ENCODE measurements around the gene HNRNPL. TPM values are rescaled to one million over a fixed set of nuclear protein-coding genes. Genes with fewer than 3 reads are reported as not detected.

HNRNPL gene
- total and polyA plus RNA-seq, 10 of the 15 experiments (the other 5 are each of a cell fraction or from before 2014, with no cell fraction given), result 32.5 to 512 (median 306) TPM

- no peaks in the 10 kb centered on the region; a peak in 1 of 4 replicates for H3K36me3 ChIP-seq (ENCODE audit: control insufficient read depth in 2 of 2, insufficient read depth in 2 of 2, low read length in 1 of 2)
- no peak overlapping the region for H3K9ac ChIP-seq (ENCODE audit: control insufficient read depth, insufficient read depth, low read length)
- no peak for ATAC-seq
- H3K27ac ChIP-seq (ENCODE audit: control insufficient read depth, insufficient read depth), result no peak overlapping the region
- TF ChIP-seq BCL3 (IDR thresholded peaks at IDR 0.05; ENCODE audit: borderline replicate concordance, insufficient read depth, low read depth, low read length, poor library complexity, severe bottlenecking), result no peak
- no peak for TF ChIP-seq KLF5 (IDR thresholded peaks at IDR 0.05; ENCODE audit: partially characterized antibody)
- no peak for TF ChIP-seq MYC (IDR thresholded peaks at IDR 0.05; ENCODE audit: insufficient read depth, insufficient read length, insufficient replicate concordance, low read length, severe bottlenecking)
- peaks cover 5% of the 10 kb centered on the region for H3K4me1 ChIP-seq (ENCODE audit: control insufficient read depth, insufficient read depth, low read length)
- no peak overlapping the region for H2AFZ ChIP-seq (ENCODE audit: control insufficient read depth, low read depth, low read length)
- no peak overlapping the region for H3K4me3 ChIP-seq
- no peaks in the 10 kb centered on the region for H3K9me3 ChIP-seq (replicated peaks; ENCODE audit: control insufficient read depth, insufficient read depth, low read length)
- DNase-seq (ENCODE audit: low read depth, low spot score), result no peak
- H3K4me2 ChIP-seq (ENCODE audit: control insufficient read depth, insufficient read depth), result no peak overlapping the region
- no peaks in the 10 kb centered on the region for H3K27me3 ChIP-seq (replicated peaks in 1 of 2; ENCODE audit: control insufficient read depth in 2 of 2, insufficient read depth in 2 of 2, low read length in 1 of 2)
- in situ Hi-C loops (cut with MboI) (no loop called here), intact Hi-C loops (cut with micrococcal nuclease; ENCODE audit: unreplicated experiment) (no loop called here)
- whole genome bisulfite sequencing (ENCODE audit: insufficient coverage, insufficient replicate concordance, low lambda C conversion rate, missing lambda C conversion rate), result 31% methylated on average over 8 of the region's 9 CpGs
- SMC1A ChIA-PET (ENCODE audit: uncharacterized antibody, unreplicated experiment), result no interaction called here
- FAIRE-seq, result no peak
- peaks cover 1% of the 10 kb centered on the region for H3K79me2 ChIP-seq (ENCODE audit: control insufficient read depth, insufficient read depth, low read length)
- RAD21 ChIA-PET (ENCODE audit: unreplicated experiment), result no interaction called here
- H4K20me1 ChIP-seq (ENCODE audit: control insufficient read depth, insufficient read depth), result no peaks in the 10 kb centered on the region
- no TSS peak for BruUV-seq (replicated peaks)
- POLR2A ChIA-PET, result interaction anchor here (0.6 kb wide), 1 partner anchor 31 kb away, joined by 4 read pairs; no protein-coding TSS in a partner anchor
- CTCF ChIA-PET, result interaction anchor here (0.6 kb wide), 1 partner anchor 35 kb away, joined by 3 read pairs; no protein-coding TSS in a partner anchor
Measured at GRCh38 chr19:38894968-38895367, 45.2 kb upstream of the HNRNPL start.

GRCh38 chr19:38893341-38893771, 43.6 kb upstream of the HNRNPL start:
- intact Hi-C loops (cut with micrococcal nuclease; ENCODE audit: unreplicated experiment), result no loop called here
- WGBS (ENCODE audit: insufficient coverage, insufficient replicate concordance, low lambda C conversion rate, missing lambda C conversion rate), result 90% methylated on average over 14 of the region's 14 CpGs
- CTCF ChIA-PET, result interaction anchor here (0.9 kb wide), 1 partner anchor 1530 kb away, joined by 3 read pairs; no protein-coding TSS in a partner anchor
- no peak for TF ChIP-seq ZSCAN29 (IDR thresholded peaks at IDR 0.05)
- no peak for TF ChIP-seq ZZZ3 (IDR thresholded peaks at IDR 0.05; ENCODE audit: control insufficient read depth, insufficient read length, low read depth)
- no peak for TF ChIP-seq ZNF207 (IDR thresholded peaks at IDR 0.05; ENCODE audit: borderline replicate concordance)
- TF ChIP-seq JUND (IDR thresholded peaks at IDR 0.05; ENCODE audit: low read depth, low read length), result no peak
- TF ChIP-seq SKIL (IDR thresholded peaks at IDR 0.05; ENCODE audit: low read depth, poor library complexity, severe bottlenecking), result no peak
- TF ChIP-seq MEF2A (IDR thresholded peaks at IDR 0.05; ENCODE audit: insufficient read depth, low read depth, low read length), result no peak
- TF ChIP-seq ZNF24 (IDR thresholded peaks at IDR 0.05), result no peak
- TF ChIP-seq STAT3 (IDR thresholded peaks at IDR 0.05; ENCODE audit: low read depth, low read length), result no peak
- no peak for TF ChIP-seq RB1 (IDR thresholded peaks at IDR 0.05; ENCODE audit: borderline replicate concordance)
- TF ChIP-seq E2F4 (IDR thresholded peaks at IDR 0.05; ENCODE audit: low read depth, low read length), result no peak

More at GRCh38 chr19:38893341-38893771, 43.6 kb upstream of the HNRNPL start:
- no peak overlapping the region for H3K9ac ChIP-seq (ENCODE audit: control insufficient read depth, insufficient read depth, low read length)
- ATAC-seq (no peak), FAIRE-seq (no peak), DNase-seq (ENCODE audit: low read depth, low spot score) (no peak)
- no peaks in the 10 kb centered on the region for H4K20me1 ChIP-seq (ENCODE audit: control insufficient read depth, insufficient read depth)
- SMC1A ChIA-PET (ENCODE audit: uncharacterized antibody, unreplicated experiment), result no interaction called here
- no peak overlapping the region for H3K4me2 ChIP-seq (ENCODE audit: control insufficient read depth, insufficient read depth)
- H3K27me3 ChIP-seq (replicated peaks in 1 of 2; ENCODE audit: control insufficient read depth in 2 of 2, insufficient read depth in 2 of 2, low read length in 1 of 2), result no peaks in the 10 kb centered on the region
- no peaks in the 10 kb centered on the region for H3K9me3 ChIP-seq (replicated peaks; ENCODE audit: control insufficient read depth, insufficient read depth, low read length)
- no peaks in the 10 kb centered on the region for H3K79me2 ChIP-seq (ENCODE audit: control insufficient read depth, insufficient read depth, low read length)
- in situ Hi-C loops (cut with MboI), result no loop called here
- POLR2A ChIA-PET, result no interaction called here
- H3K4me1 ChIP-seq (ENCODE audit: control insufficient read depth, insufficient read depth, low read length), result peaks cover 3% of the 10 kb centered on the region
- no TSS peak for BruUV-seq (replicated peaks)
- H3K27ac ChIP-seq (ENCODE audit: control insufficient read depth, insufficient read depth), result no peak overlapping the region
- no peak overlapping the region for H3K4me3 ChIP-seq
- H2AFZ ChIP-seq (ENCODE audit: control insufficient read depth, low read depth, low read length), result no peak overlapping the region
- H3K36me3 ChIP-seq (ENCODE audit: control insufficient read depth in 2 of 2, insufficient read depth in 2 of 2, low read length in 1 of 2), result no peaks in the 10 kb centered on the region; a peak in 1 of 4 replicates
- RAD21 ChIA-PET (ENCODE audit: unreplicated experiment), result no interaction called here
